Suprapubic skin (tissue), 4 donors: ENCODE results near the gene TLR10. TPM values are rescaled to one million over a fixed set of nuclear protein-coding genes. Genes with fewer than 3 reads are reported as not detected.

Experiments used
- DNase-seq, 2 donors: peaks; one replicate each; pipeline ENCODE4 v3.0.0-alpha.2; 2019; ENCODE audit warnings: low spot score in 2 of 2
- H3K27ac ChIP-seq: fragments of 200-600 bp; sonication (generic); one replicate; pipeline ENCODE4 v1.5.1; 2019
- H3K27me3 ChIP-seq: fragments of 200-600 bp; sonication (generic); one replicate; pipeline ENCODE4 v1.5.1; 2019
- H3K36me3 ChIP-seq: fragments of 200-600 bp; sonication (generic); one replicate; pipeline ENCODE4 v1.5.1; 2019
- H3K4me1 ChIP-seq: fragments of 200-600 bp; sonication (generic); one replicate; pipeline ENCODE4 v1.5.1; 2019
- H3K4me3 ChIP-seq: fragments of 200-600 bp; sonication (generic); one replicate; pipeline ENCODE4 v1.5.1; 2019; ENCODE audit warnings: mild to moderate bottlenecking
- H3K9me3 ChIP-seq: fragments of 200-600 bp; sonication (generic); one replicate; pipeline ENCODE4 v1.5.1; 2019
- CTCF ChIP-seq, 2 donors: fragments of 200-600 bp in 1 of 2; fragments of 450-650 bp in 1 of 2; sonication (generic) in 1 of 2; IDR thresholded peaks; one replicate each; pipeline ENCODE4 v1.5.1; 2016 to 2019; ENCODE audit warnings: antibody characterized with exemption in 2 of 2, mild to moderate bottlenecking in 1 of 2, moderate library complexity in 1 of 2
- EP300 ChIP-seq: sonication (generic); formaldehyde crosslinking; IDR thresholded peaks from one replicate; pipeline ENCODE4 v1.6.1; 2017; ENCODE audit warnings: antibody characterized with exemption
- POLR2A ChIP-seq, 2 donors: fragments of 450-650 bp; IDR thresholded peaks; one replicate each; pipeline ENCODE4 v1.6.1; 2017; ENCODE audit warnings: antibody characterized with exemption in 2 of 2, mild to moderate bottlenecking in 2 of 2, moderate library complexity in 2 of 2
- POLR2AphosphoS5 ChIP-seq, 3 donors: sonication (generic); formaldehyde crosslinking; IDR thresholded peaks; one replicate each; pipeline ENCODE4 v1.6.1; 2017; ENCODE audit warnings: antibody characterized with exemption in 3 of 3
- WGBS: methylation state at CpG from one replicate; pipeline ENCODE4 v1.1.5; 2018; 5-methylcytosine and 5-hydroxymethylcytosine counted together
- total RNA-seq, 4 donors: library from RNA; depleted of rRNA; stranded (reverse); fragments of >200 nt; gene quantifications; one replicate each; pipeline ENCODE4 v1.1.0, GENCODE V29; 2016

Gene TLR10
- total RNA-seq, 4 donors from 2014 or later = 0.16 to 0.17 TPM; not detected in 2

DNA sequence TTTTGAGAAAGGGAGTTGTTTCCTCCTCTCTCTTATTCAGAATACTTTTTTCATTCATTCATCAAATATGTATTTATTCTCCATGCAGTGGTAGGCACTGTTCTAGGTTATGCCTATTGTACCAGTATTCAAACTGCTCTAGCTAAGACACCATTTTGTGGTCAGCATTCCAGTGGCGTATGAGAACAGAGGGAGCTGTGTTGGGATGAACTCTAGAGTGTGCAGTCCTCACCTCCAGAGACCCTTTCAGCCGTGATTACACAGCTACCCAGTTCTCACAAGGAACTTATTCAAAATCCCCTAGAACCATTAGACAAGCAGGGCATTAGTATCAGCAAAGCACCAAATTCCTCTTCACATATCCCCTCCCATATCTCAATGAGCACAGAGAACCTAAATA lies 17.6 kb upstream of the TLR10 start:
- H3K4me1 ChIP-seq = peaks cover 23% of the 10 kb centered on the region
- WGBS = 50% methylated on average over 2 of the region's 2 CpGs

GRCh38 chr4:38795087-38795486 lies 12.3 kb upstream of the TLR10 start:
- H3K9me3 ChIP-seq = no peaks in the 10 kb centered on the region
- H3K27ac ChIP-seq = no peak overlapping the region
- no peak for DNase-seq
- no peak overlapping the region for H3K4me3 ChIP-seq
- WGBS = 53% methylated on average over 3 of the region's 3 CpGs
- H3K4me1 ChIP-seq = no peaks in the 10 kb centered on the region
- TF ChIP-seq CTCF (IDR thresholded peaks at IDR 0.05) (no peak), POLR2AphosphoS5 (IDR thresholded peaks at IDR 0.05) (no peak), EP300 (no peak), POLR2A (IDR thresholded peaks at IDR 0.05) (no peak)
- no peaks in the 10 kb centered on the region for H3K27me3 ChIP-seq
- H3K36me3 ChIP-seq = peaks cover 11% of the 10 kb centered on the region

More for the DNA sequence above, 17.6 kb upstream of the TLR10 start:
- H3K4me3 ChIP-seq = no peak overlapping the region
- DNase-seq = no peak
- no peaks in the 10 kb centered on the region for H3K9me3 ChIP-seq
- no peak overlapping the region for H3K27ac ChIP-seq
- TF ChIP-seq POLR2A (IDR thresholded peaks at IDR 0.05) (no peak), EP300 (no peak), CTCF (IDR thresholded peaks at IDR 0.05) (no peak), POLR2AphosphoS5 (IDR thresholded peaks at IDR 0.05) (no peak)
- H3K36me3 ChIP-seq = peaks cover 11% of the 10 kb centered on the region
- H3K27me3 ChIP-seq = no peaks in the 10 kb centered on the region

DNA sequence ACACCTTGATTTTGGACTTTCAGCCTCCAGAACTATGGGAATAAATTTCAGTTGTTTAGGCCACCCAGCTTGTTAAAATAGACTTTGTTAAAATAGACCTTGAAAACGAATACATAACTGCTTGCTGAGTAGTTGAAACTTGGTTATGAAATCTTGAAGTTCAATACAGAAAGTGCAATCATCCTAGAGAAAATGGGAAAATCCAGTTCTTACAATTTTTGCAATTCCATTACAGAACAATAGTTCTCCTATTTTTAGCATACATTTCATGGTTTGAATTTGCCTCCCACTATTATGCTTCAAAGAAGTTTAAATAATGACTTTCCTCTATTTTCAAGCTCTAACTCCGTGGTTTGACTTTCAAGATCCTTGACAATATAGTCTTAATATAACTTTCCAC lies 11.3 kb upstream of the TLR10 start:
- WGBS = 76% methylated on average over 2 of the region's 2 CpGs
- no peak overlapping the region for H3K4me3 ChIP-seq
- H3K9me3 ChIP-seq = no peaks in the 10 kb centered on the region
- DNase-seq = no peak
- no peaks in the 10 kb centered on the region for H3K27me3 ChIP-seq
- H3K27ac ChIP-seq = no peak overlapping the region
- H3K36me3 ChIP-seq = peaks cover 7% of the 10 kb centered on the region
- H3K4me1 ChIP-seq = no peaks in the 10 kb centered on the region
- TF ChIP-seq POLR2A (IDR thresholded peaks at IDR 0.05) = no peak
- TF ChIP-seq EP300 = no peak
- no peak for TF ChIP-seq CTCF (IDR thresholded peaks at IDR 0.05)
- TF ChIP-seq POLR2AphosphoS5 (IDR thresholded peaks at IDR 0.05) = no peak

DNA sequence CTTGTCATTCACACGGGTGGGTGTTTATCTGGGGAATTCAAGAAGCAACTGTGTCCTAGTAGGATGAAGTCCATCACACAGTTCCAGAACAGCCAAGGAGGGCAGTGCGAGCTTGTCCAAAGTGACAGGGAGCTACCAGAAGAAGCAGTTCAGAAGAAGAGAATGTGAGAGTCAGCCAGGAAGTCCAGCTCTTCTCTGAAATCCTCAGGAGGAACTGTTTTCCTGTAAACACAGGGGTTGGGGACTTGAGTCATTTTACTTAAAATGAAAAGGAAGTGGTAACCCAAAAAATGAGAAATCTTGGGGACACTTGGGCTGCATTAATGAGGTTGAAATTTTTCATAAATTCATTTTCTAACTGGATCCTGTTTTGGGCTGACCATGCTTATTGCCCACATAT lies 8.2 kb upstream of the TLR10 start:
- Histone ChIP-seq H3K27me3 (no peaks in the 10 kb centered on the region), H3K36me3 (no peaks in the 10 kb centered on the region), H3K9me3 (no peaks in the 10 kb centered on the region), H3K4me1 (no peaks in the 10 kb centered on the region), H3K27ac (no peak overlapping the region), H3K4me3 (no peak overlapping the region)
- no peak for DNase-seq
- no peak for TF ChIP-seq EP300
- TF ChIP-seq POLR2A (IDR thresholded peaks at IDR 0.05) = no peak
- TF ChIP-seq POLR2AphosphoS5 (IDR thresholded peaks at IDR 0.05) = no peak
- no peak for TF ChIP-seq CTCF (IDR thresholded peaks at IDR 0.05)
- 78% methylated on average over 2 of the region's 2 CpGs for WGBS

DNA sequence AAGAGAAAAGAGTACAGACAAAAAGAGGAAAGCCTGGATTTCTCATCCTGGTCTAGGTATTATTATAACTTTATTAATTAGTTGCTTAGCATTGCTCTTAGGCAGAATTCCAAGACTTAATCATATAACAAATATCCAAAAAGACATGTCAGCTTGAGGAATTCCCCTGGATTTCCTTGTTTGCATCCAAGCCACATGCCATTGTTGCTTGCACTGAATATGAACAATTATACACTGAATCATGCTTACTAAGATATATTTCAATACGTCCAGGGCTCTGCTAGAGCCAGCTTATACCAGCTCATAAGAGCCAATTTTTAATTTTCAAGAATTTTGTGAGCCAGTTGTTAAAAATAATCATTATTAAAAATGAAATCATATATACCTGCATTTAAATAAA lies 5.5 kb upstream of the TLR10 start:
- Histone ChIP-seq H3K4me1 (no peaks in the 10 kb centered on the region), H3K27ac (no peak overlapping the region), H3K4me3 (no peak overlapping the region), H3K36me3 (no peaks in the 10 kb centered on the region), H3K9me3 (no peaks in the 10 kb centered on the region), H3K27me3 (no peaks in the 10 kb centered on the region)
- no peak for DNase-seq
- TF ChIP-seq CTCF (IDR thresholded peaks at IDR 0.05) (no peak), POLR2AphosphoS5 (IDR thresholded peaks at IDR 0.05) (no peak), POLR2A (IDR thresholded peaks at IDR 0.05) (no peak), EP300 (no peak)
- 24% methylated on average over 1 of the region's 1 CpG for WGBS
